Keratinocyte (primary cell): Measurements from ENCODE around the gene CAPN2. TPM values are rescaled to one million over a fixed set of nuclear protein-coding genes. Genes with fewer than 3 reads are reported as not detected.

Source experiments
- DNase-seq: peaks from one replicate; pipeline ENCODE4 v3.0.0-alpha.2; 2011; ENCODE audit warnings: low read depth, missing footprints, low spot score
- FAIRE-seq: peaks from 2 replicates; lab custom pipeline; 2011; peaks lifted over from hg19 to GRCh38; lab: Jason Lieb, UNC
- H2AFZ ChIP-seq: 2 replicates; pipeline ENCODE4 v1.6.0; 2012; ENCODE audit warnings: low read length, control low read depth, inconsistent platforms; ENCODE audit not compliant: control insufficient read depth
- H3K27ac ChIP-seq: 2 replicates; pipeline ENCODE4 v1.5.1; 2011; ENCODE audit warnings: low read length; ENCODE audit not compliant: control insufficient read depth, insufficient read depth
- H3K27me3 ChIP-seq: 3 replicates; pipeline ENCODE4 v1.6.0; 2011; ENCODE audit warnings: low read length; ENCODE audit not compliant: control insufficient read depth, insufficient read depth; ENCODE audit errors: extremely low read depth
- H3K36me3 ChIP-seq, 2 experiments: 2 replicates in 1 of 2; 3 replicates in 1 of 2; pipeline ENCODE4 v1.5.1; 2011; ENCODE audit warnings: low read length in 2 of 2, mild to moderate bottlenecking in 1 of 2; ENCODE audit not compliant: control insufficient read depth in 2 of 2, insufficient read depth in 2 of 2; ENCODE audit errors: extremely low read depth in 1 of 2
- H3K4me1 ChIP-seq: 3 replicates; pipeline ENCODE4 v1.5.1; 2011; ENCODE audit warnings: low read length; ENCODE audit not compliant: control insufficient read depth, insufficient read depth; ENCODE audit errors: extremely low read depth
- H3K4me2 ChIP-seq: 3 replicates; pipeline ENCODE4 v1.6.0; 2011; ENCODE audit warnings: low read depth, low read length; ENCODE audit not compliant: control insufficient read depth, insufficient read depth; ENCODE audit errors: extremely low read depth
- H3K4me3 ChIP-seq, 3 experiments: fragments of 200-600 bp in 1 of 3; sonication (generic) in 1 of 3; 2 replicates in 2 of 3; 3 replicates in 1 of 3; pipeline ENCODE4 v1.5.1; 2011 to 2016; ENCODE audit warnings: low read length in 3 of 3, mild to moderate bottlenecking in 3 of 3, control low read depth in 2 of 3, inconsistent platforms in 1 of 3, low read depth in 1 of 3, mixed read lengths in 1 of 3, mixed run types in 1 of 3, moderate library complexity in 1 of 3; ENCODE audit not compliant: control insufficient read depth in 2 of 3, insufficient read depth in 2 of 3; ENCODE audit errors: extremely low read depth in 1 of 3
- H3K79me2 ChIP-seq: 2 replicates; pipeline ENCODE4 v1.6.0; 2012; ENCODE audit warnings: low read length; ENCODE audit not compliant: control insufficient read depth, insufficient read depth
- H3K9ac ChIP-seq: 3 replicates; pipeline ENCODE4 v1.6.0; 2011; ENCODE audit warnings: low read length; ENCODE audit not compliant: control insufficient read depth, insufficient read depth; ENCODE audit errors: extremely low read depth
- H3K9me1 ChIP-seq: 3 replicates; pipeline ENCODE4 v1.6.0; 2011; ENCODE audit warnings: low read length; ENCODE audit not compliant: control insufficient read depth, insufficient read depth; ENCODE audit errors: extremely low read depth
- H3K9me3 ChIP-seq: 2 replicates; pipeline ENCODE4 v1.5.1; 2012; ENCODE audit warnings: low read depth, low read length; ENCODE audit not compliant: control insufficient read depth
- H4K20me1 ChIP-seq: 3 replicates; pipeline ENCODE4 v1.6.0; 2011; ENCODE audit warnings: low read length; ENCODE audit not compliant: control insufficient read depth, insufficient read depth; ENCODE audit errors: extremely low read depth
- EZH2 ChIP-seq: IDR thresholded peaks from one replicate; pipeline ENCODE4 v1.6.1; 2012; ENCODE audit warnings: inconsistent platforms, mild to moderate bottlenecking, low read length, moderate library complexity
- dilution Hi-C: fragments of 300-500 bp; cut with MboI; formaldehyde crosslinking; loops from one replicate; pipeline ENCODE4 v1.7.0; 2020; ENCODE audit warnings: low sequenced_read_pairs; ENCODE audit not compliant: extremely low pct_ligation_motif_present
- polyA plus RNA-seq, 5 experiments: library from polyadenylated mRNA; depleted of rRNA in 3 of 5; stranded (reverse) in 3 of 5; stranded (forward) in 1 of 5; unstranded in 1 of 5; fragments of >200 nt; gene quantifications; 1 replicate in 1 of 5; 2 replicates in 3 of 5; 3 replicates in 1 of 5; pipeline versions ENCODE4 v1.2.1 to v1.2.3, GENCODE V29; 2011 to 2012; ENCODE audit warnings: missing spikeins in 2 of 5, low read depth in 1 of 5, low replicate concordance in 1 of 5
- TF ChIP-seq, protein P1 (sequence below), 3 experiments: IDR thresholded peaks in 1 of 3; conservative IDR thresholded peaks in 1 of 3; optimal IDR thresholded peaks in 1 of 3; 2 replicates in 2 of 3; 3 replicates in 1 of 3; pipeline versions ENCODE3 to v1.5.1; 2011; ENCODE audit warnings: low read length in 3 of 3, mild to moderate bottlenecking in 3 of 3, moderate library complexity in 2 of 3, control low read depth in 1 of 3, inconsistent platforms in 1 of 3; ENCODE audit not compliant: insufficient read depth in 2 of 3; ENCODE audit errors: extremely low read depth in 1 of 3

CAPN2 gene
- polyA plus RNA-seq, 1 donor (not counting 4 experiments of a cell fraction or from before 2014, with no cell fraction given), result 366 TPM

DNA sequence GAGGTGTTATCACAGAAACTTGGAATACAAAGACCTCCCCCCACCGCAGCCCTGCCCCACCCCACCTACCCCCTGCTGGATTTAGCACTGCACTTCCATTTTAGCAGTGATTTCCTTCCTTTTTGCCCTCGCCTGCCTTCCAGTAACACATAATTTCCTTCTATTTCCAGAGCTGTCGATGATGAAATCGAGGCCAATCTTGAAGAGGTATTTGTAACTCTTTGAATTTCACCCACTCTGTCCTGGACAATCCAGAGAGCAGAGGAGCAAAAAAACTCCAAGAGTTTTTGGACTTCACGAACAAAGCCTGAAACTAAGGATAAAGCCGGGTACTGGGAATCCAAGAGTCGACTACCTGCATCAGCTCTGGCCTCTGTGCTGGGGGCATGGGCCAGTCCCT is 49.1 kb downstream of the CAPN2 start:
- dilution Hi-C loops, result no loop called here
- Histone ChIP-seq H3K4me1 (no peaks in the 10 kb centered on the region), H2AFZ (no peak overlapping the region), H3K9me3 (no peaks in the 10 kb centered on the region), H3K4me3 (no peak overlapping the region), H3K36me3 (peaks cover 65 to 77% of the 10 kb centered on the region in 2 experiments), H3K79me2 (peaks cover 14% of the 10 kb centered on the region), H3K27ac (no peak overlapping the region), H3K9me1 (no peaks in the 10 kb centered on the region), H4K20me1 (no peaks in the 10 kb centered on the region), H3K4me2 (no peak overlapping the region), H3K27me3 (no peaks in the 10 kb centered on the region), H3K9ac (no peak overlapping the region)
- FAIRE-seq (no peak), DNase-seq (no peak)
- TF ChIP-seq, protein P1, sequence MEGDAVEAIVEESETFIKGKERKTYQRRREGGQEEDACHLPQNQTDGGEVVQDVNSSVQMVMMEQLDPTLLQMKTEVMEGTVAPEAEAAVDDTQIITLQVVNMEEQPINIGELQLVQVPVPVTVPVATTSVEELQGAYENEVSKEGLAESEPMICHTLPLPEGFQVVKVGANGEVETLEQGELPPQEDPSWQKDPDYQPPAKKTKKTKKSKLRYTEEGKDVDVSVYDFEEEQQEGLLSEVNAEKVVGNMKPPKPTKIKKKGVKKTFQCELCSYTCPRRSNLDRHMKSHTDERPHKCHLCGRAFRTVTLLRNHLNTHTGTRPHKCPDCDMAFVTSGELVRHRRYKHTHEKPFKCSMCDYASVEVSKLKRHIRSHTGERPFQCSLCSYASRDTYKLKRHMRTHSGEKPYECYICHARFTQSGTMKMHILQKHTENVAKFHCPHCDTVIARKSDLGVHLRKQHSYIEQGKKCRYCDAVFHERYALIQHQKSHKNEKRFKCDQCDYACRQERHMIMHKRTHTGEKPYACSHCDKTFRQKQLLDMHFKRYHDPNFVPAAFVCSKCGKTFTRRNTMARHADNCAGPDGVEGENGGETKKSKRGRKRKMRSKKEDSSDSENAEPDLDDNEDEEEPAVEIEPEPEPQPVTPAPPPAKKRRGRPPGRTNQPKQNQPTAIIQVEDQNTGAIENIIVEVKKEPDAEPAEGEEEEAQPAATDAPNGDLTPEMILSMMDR (optimal IDR thresholded peaks at IDR 0.05 in 1 of 3, IDR thresholded peaks at IDR 0.05 in 1 of 3, conservative IDR thresholded peaks at IDR 0.05 in 1 of 3; ENCODE audit: extremely low read depth in 1 of 3, insufficient read depth in 2 of 3, low read length in 3 of 3), result no peak
- no peak for TF ChIP-seq EZH2

DNA sequence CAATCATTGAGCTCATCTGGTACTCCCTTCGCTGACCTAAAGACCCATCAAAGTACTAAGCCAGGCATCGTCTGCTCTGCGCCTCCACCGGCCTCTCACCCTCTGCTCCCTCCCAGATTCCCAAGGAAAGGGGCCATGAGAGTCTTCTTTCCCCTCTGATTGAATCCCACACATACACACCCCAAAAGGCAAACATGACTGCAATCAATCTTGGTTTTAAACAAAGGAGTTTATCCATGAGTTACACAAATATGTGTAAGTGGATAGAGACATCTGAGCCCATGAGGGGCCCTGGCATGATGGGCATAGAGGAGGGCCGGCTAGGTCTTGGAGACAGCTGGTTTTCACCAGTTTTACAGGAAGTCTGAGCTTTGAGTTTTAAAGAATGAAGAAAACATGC is 50.9 kb downstream of the CAPN2 start:
- DNase-seq (no peak), FAIRE-seq (no peak)
- TF ChIP-seq EZH2, result no peak
- TF ChIP-seq, protein P1 (optimal IDR thresholded peaks at IDR 0.05 in 1 of 3, IDR thresholded peaks at IDR 0.05 in 1 of 3, conservative IDR thresholded peaks at IDR 0.05 in 1 of 3; ENCODE audit: extremely low read depth in 1 of 3, insufficient read depth in 2 of 3, low read length in 3 of 3), result no peak
- Histone ChIP-seq H3K9me3 (no peaks in the 10 kb centered on the region), H3K4me1 (no peaks in the 10 kb centered on the region), H3K4me3 (no peak overlapping the region), H3K27ac (no peak overlapping the region), H3K36me3 (peaks cover 52 to 65% of the 10 kb centered on the region in 2 experiments), H3K9me1 (no peaks in the 10 kb centered on the region), H3K9ac (no peak overlapping the region), H2AFZ (no peak overlapping the region), H3K79me2 (peaks cover 15% of the 10 kb centered on the region), H4K20me1 (no peaks in the 10 kb centered on the region), H3K27me3 (no peaks in the 10 kb centered on the region), H3K4me2 (no peak overlapping the region)
- dilution Hi-C loops, result no loop called here
